Heart left ventricle (tissue), 16 donors: ENCODE measurements around the gene PARD3. TPM values are rescaled to one million over a fixed set of nuclear protein-coding genes. Genes with fewer than 3 reads are reported as not detected.

Experiments used
- ATAC-seq, 4 donors: fragments of 200-7000 bp; cut with Tn5 transposase; one replicate each; pipeline ENCODE4 v1.9.1; 2020 to 2022; ENCODE audit warnings: moderate library complexity in 4 of 4, mild to moderate bottlenecking in 3 of 4, moderate number of reproducible peaks in 1 of 4
- DNase-seq, 5 donors: peaks; one replicate each; pipeline ENCODE4 v3.0.0-alpha.2; 2020
- H3K27ac ChIP-seq, 12 donors: fragments of 200-600 bp; sonication (generic) in 4 of 12; one replicate each; pipeline versions ENCODE4 v1.5.0 to v1.8.0; 2016 to 2022; ENCODE audit warnings: mild to moderate bottlenecking in 2 of 12
- H3K27me3 ChIP-seq, 9 donors: fragments of 200-600 bp; sonication (generic) in 2 of 9; one replicate each; pipeline versions ENCODE4 v1.5.1 to v1.8.0; 2016 to 2022; ENCODE audit warnings: mild to moderate bottlenecking in 3 of 9
- H3K36me3 ChIP-seq, 9 donors: fragments of 200-600 bp; sonication (generic) in 2 of 9; one replicate each; pipeline versions ENCODE4 v1.5.0 to v1.8.0; 2018 to 2022; ENCODE audit warnings: mild to moderate bottlenecking in 2 of 9
- H3K4me1 ChIP-seq, 12 donors: fragments of 200-600 bp; sonication (generic) in 4 of 12; one replicate each; pipeline versions ENCODE4 v1.5.0 to v1.8.0; 2016 to 2022; ENCODE audit warnings: mild to moderate bottlenecking in 3 of 12
- H3K4me3 ChIP-seq, 12 donors: fragments of 200-600 bp; sonication (generic) in 4 of 12; one replicate each; pipeline versions ENCODE4 v1.5.0 to v1.8.0; 2017 to 2022; ENCODE audit warnings: mild to moderate bottlenecking in 9 of 12, moderate library complexity in 4 of 12
- H3K9me3 ChIP-seq, 12 donors: fragments of 200-600 bp; sonication (generic) in 4 of 12; one replicate each; pipeline versions ENCODE4 v1.5.0 to v1.8.0; 2016 to 2022; ENCODE audit warnings: mild to moderate bottlenecking in 1 of 12
- CTCF ChIP-seq, 12 donors: fragments of 200-600 bp; sonication (generic) in 4 of 12; IDR thresholded peaks; one replicate each; pipeline versions ENCODE4 v1.5.0 to v1.8.0; 2018 to 2022; ENCODE audit warnings: antibody characterized with exemption in 12 of 12, mild to moderate bottlenecking in 5 of 12
- POLR2A ChIP-seq, 2 donors: fragments of 450-650 bp; IDR thresholded peaks; one replicate each; pipeline ENCODE4 v1.6.1; 2017; ENCODE audit warnings: antibody characterized with exemption in 2 of 2, mild to moderate bottlenecking in 2 of 2, moderate library complexity in 2 of 2
- WGBS, 4 donors: extraction: QIAGEN DNeasy Blood & Tissue Kit in 2 of 4; methylation state at CpG; one replicate each; pipeline versions ENCODE4 v1.1.5 to v1.1.7; 2013 to 2018; 5-methylcytosine and 5-hydroxymethylcytosine counted together
- intact Hi-C, 10 donors: fragments of 100-400 bp; cut with DNase I; formaldehyde crosslinking; loops; one replicate each; pipeline versions ENCODE4 v1.11.1 to v1.14.2; 2022
- polyA plus RNA-seq, 2 donors: library from polyadenylated mRNA; stranded (reverse); fragments of 200-250 nt; gene quantifications; one replicate each; pipeline ENCODE4 v1.2.3, GENCODE V29; 2013
- total RNA-seq, 9 donors: library from RNA; depleted of rRNA in 2 of 9; stranded (reverse); fragments of >200 nt in 2 of 9; fragmentation: NEBNext Ultra II Directional in 3 of 9; extraction: Animal tissue kit (Norgen Biotek cat#: 25700) in 3 of 9; gene quantifications; one replicate each; pipeline versions ENCODE4 v1.1.0 to v1.2.4, GENCODE V29; 2016 to 2023
- donor health status: ischemic (EF 13 %, LVEDD 7.1; RV severe dilation, severe dysfunction).
- donor health status: healthy with polysubstance abuse.
- donor health status: DM: no; HTN: yes; CAD: no.
- donor health status: DM: no; HTN: no; CAD: no.
- donor health status: ischemic (EF 25% LVEDD 6.9; RV normal size, moderate dysfunction).
- donor health status: ischemic (EF 25% LVEDD 5.7; RV mildly dilated, moderate dysfunction).
- donor health status: healthy.
- donor health status: DM: yes; HTN: yes; CAD: no.
- donor health status: ischemic (EF 35%, LVEDD 5.7; RV mildly dilated, moderate dysfunction).
- donor health status: nonischemic (EF 11% LVEDD 7.7; RV severe dilation, severe dysfunction).
- donor health status: DM: yes; HTN: yes; CAD: no.
- donor health status: PGD.
- donor health status: ischemic (EF 29% LVEDD 5.4; RV normal size, mild dysfunction).
- donor health status: nonischemic (EF 23%, LVEDD 6.1; RV moderate dilation, normal function).

The PARD3 gene
- total and polyA plus RNA-seq, 11 donors = 24.8 to 69.7 (median 33.1) TPM

- peaks cover 0 to 17% (median 9%) of the 10 kb centered on the region in 12 donors for H3K4me1 ChIP-seq
- H3K4me3 ChIP-seq = no peak overlapping the region
- TF ChIP-seq CTCF (IDR thresholded peaks at IDR 0.05) (no peak), POLR2A (IDR thresholded peaks at IDR 0.05) (no peak)
- H3K27ac ChIP-seq = no peak overlapping the region
- H3K27me3 ChIP-seq = no peaks in the 10 kb centered on the region
- 91 to 96% (median 93%) methylated on average over 8 of the region's 8 CpGs for WGBS, 4 donors
- H3K36me3 ChIP-seq = no peaks in the 10 kb centered on the region
- no peaks in the 10 kb centered on the region for H3K9me3 ChIP-seq
- intact Hi-C loops = loop anchor here in 4 of 10 donors (10.0 kb wide), 3 partner anchors 141 to 291 kb away; partner anchors contain the start of gene PARD3 (in 2 of the 4)
- DNase-seq = no peak
- ATAC-seq = no peak
Measured at GRCh38 chr10:34674176-34674575, 140.9 kb downstream of the PARD3 start.

- Histone ChIP-seq H3K27ac (no peak overlapping the region), H3K27me3 (no peaks in the 10 kb centered on the region), H3K4me1 (peaks cover 0 to 33% (median 10%) of the 10 kb centered on the region in 12 donors), H3K9me3 (no peaks in the 10 kb centered on the region), H3K4me3 (no peak overlapping the region), H3K36me3 (no peaks in the 10 kb centered on the region)
- DNase-seq = no peak
- ATAC-seq = no peak
- intact Hi-C loops = loop anchor here in 4 of 10 donors (10.0 kb wide), 3 partner anchors 145 to 295 kb away; partner anchors contain the start of gene PARD3 (in 2 of the 4)
- 77 to 92% (median 89%) methylated on average over 13 of the region's 13 CpGs for WGBS, 4 donors
- TF ChIP-seq POLR2A (IDR thresholded peaks at IDR 0.05) (no peak), CTCF (IDR thresholded peaks at IDR 0.05) (no peak)
Measured at GRCh38 chr10:34670081-34670480, 145.0 kb downstream of the PARD3 start.

DNA sequence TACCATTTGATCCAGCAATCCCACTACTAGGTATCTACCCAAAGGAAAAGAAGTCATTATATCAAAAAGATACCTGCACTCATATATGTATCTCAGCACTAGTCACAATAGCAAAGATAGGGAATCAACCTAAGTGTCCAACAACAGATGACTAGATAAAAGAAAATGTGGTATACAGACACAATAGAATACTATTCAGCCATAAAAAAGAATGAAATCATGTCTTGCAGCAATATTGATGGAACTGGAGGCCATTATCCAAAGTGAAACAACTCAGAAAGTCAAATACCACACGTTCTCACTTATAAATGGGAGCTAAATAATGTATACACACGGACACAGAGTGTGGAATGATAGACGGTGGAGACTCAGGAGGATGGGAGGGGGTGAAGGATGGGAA, 146.0 kb downstream of the PARD3 start:
- 88 to 95% (median 93%) methylated on average over 3 of the region's 3 CpGs for WGBS, 4 donors
- no peaks in the 10 kb centered on the region for H3K36me3 ChIP-seq
- no peak for ATAC-seq

DNA sequence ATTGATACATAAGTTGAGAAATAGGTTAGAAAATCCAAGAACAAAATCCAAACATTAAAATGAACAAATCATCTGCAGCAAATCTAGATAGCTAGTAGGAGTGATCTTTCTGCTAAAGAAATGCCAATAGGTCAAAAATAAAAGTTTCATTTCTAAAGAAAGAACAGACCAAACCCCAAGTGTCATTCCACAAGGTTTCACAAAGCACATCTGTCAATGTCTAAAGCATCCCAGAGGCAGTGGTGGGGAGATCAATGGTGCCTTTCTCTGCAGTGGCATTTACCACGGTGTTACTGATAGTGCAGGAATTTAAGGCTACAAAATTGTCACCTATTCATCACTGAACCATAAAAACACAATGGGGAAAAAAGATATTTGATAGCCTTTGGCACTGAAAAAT, 147.9 kb downstream of the PARD3 start:
- H3K9me3 ChIP-seq = no peaks in the 10 kb centered on the region
- H3K4me3 ChIP-seq = no peak overlapping the region
- ATAC-seq (no peak), DNase-seq (no peak)
- H3K36me3 ChIP-seq = no peaks in the 10 kb centered on the region
- intact Hi-C loops = loop anchor here in 8 of 10 donors (5.0 to 10.0 kb wide), 8 partner anchors 55 to 360 kb away; partner anchors contain the start of gene PARD3 (in 2 of the 8)
- WGBS, 4 donors = 24 to 39% (median 29%) methylated on average over 1 of the region's 1 CpG
- no peaks in the 10 kb centered on the region for H3K27me3 ChIP-seq
- no peak for TF ChIP-seq CTCF (IDR thresholded peaks at IDR 0.05)
- no peak for TF ChIP-seq POLR2A (IDR thresholded peaks at IDR 0.05)
- H3K4me1 ChIP-seq = peaks cover 0 to 17% (median 2%) of the 10 kb centered on the region in 12 donors
- H3K27ac ChIP-seq = no peak overlapping the region

More for the DNA sequence above, 146.0 kb downstream of the PARD3 start:
- Histone ChIP-seq H3K27ac (no peak overlapping the region), H3K9me3 (no peaks in the 10 kb centered on the region), H3K4me1 (peaks cover 0 to 33% (median 10%) of the 10 kb centered on the region in 12 donors), H3K27me3 (no peaks in the 10 kb centered on the region), H3K4me3 (no peak overlapping the region)
- TF ChIP-seq POLR2A (IDR thresholded peaks at IDR 0.05) (no peak), CTCF (IDR thresholded peaks at IDR 0.05) (no peak)
- no peak for DNase-seq
- intact Hi-C loops = loop anchor here in 8 of 10 donors (5.0 to 10.0 kb wide), 8 partner anchors 53 to 358 kb away; partner anchors contain the start of gene PARD3 (in 2 of the 8)
